SU-DHL-6 (cell line): ENCODE measurements around the gene SLC9A9.
A peak's percentile ranks its signal among the peaks of the same experiment; 100 is the strongest.

ENCODE experiments used
- H2AFZ ChIP-seq: fragments of 200-600 bp; sonication (generic); 2 replicates; pipeline ENCODE4 v1.6.1; 2014; ENCODE audit warnings: low read depth, mild to moderate bottlenecking, moderate library complexity, mixed read lengths, antibody characterized with exemption, low read length; ENCODE audit not compliant: severe bottlenecking
- H3F3A ChIP-seq: fragments of 200-600 bp; shearing (Covaris generic); 2 replicates; pipeline ENCODE4 v1.6.0; 2016; ENCODE audit warnings: antibody characterized with exemption, mild to moderate bottlenecking; ENCODE audit not compliant: insufficient read depth
- H3K27ac ChIP-seq: fragments of 200-600 bp; sonication (generic); 2 replicates; pipeline ENCODE4 v1.5.1; 2016; ENCODE audit warnings: low read depth, mild to moderate bottlenecking, low read length, moderate library complexity, mixed read lengths
- H3K27me3 ChIP-seq: fragments of 200-600 bp; sonication (generic), shearing (Covaris generic); 2 replicates; pipeline ENCODE4 v1.6.0; 2014; ENCODE audit warnings: mild to moderate bottlenecking, low read length
- H3K36me3 ChIP-seq: fragments of 200-600 bp; sonication (generic); 2 replicates; pipeline ENCODE4 v1.6.1; 2014; ENCODE audit warnings: mild to moderate bottlenecking, low read length, mixed read lengths
- H3K4me2 ChIP-seq: fragments of 300-600, 200-600 bp; shearing (Covaris generic), sonication (generic); 2 replicates; pipeline ENCODE4 v1.6.0; 2014; ENCODE audit warnings: low read length, low read depth, mild to moderate bottlenecking; ENCODE audit not compliant: poor library complexity, severe bottlenecking
- H3K4me3 ChIP-seq: fragments of 200-600 bp; sonication (generic); 2 replicates; pipeline ENCODE4 v1.5.1; 2014; ENCODE audit warnings: antibody characterized with exemption, low read length, mild to moderate bottlenecking, mixed read lengths; ENCODE audit not compliant: insufficient read depth, poor library complexity, severe bottlenecking
- H3K79me2 ChIP-seq: fragments of 200-600 bp; sonication (generic); 2 replicates; pipeline ENCODE4 v1.6.1; 2014; ENCODE audit warnings: mild to moderate bottlenecking, low read length, moderate library complexity; ENCODE audit not compliant: insufficient read depth
- H3K9ac ChIP-seq: fragments of 200-600 bp; sonication (generic); 2 replicates; pipeline ENCODE4 v1.7.0; 2014; ENCODE audit warnings: mild to moderate bottlenecking, low read length
- H3K9me2 ChIP-seq: fragments of 200-600 bp; sonication (generic); replicated peaks from 2 replicates; pipeline ENCODE4 v1.6.1; 2014; ENCODE audit warnings: low read length; ENCODE audit not compliant: insufficient read depth
- H3K9me3 ChIP-seq: fragments of 200-600 bp; sonication (generic); 2 replicates; pipeline ENCODE4 v1.6.1; 2014; ENCODE audit warnings: low read length, mixed read lengths; ENCODE audit not compliant: insufficient read depth
- H4K20me1 ChIP-seq: fragments of 200-600 bp; sonication (generic); 2 replicates; pipeline ENCODE4 v1.6.1; 2014; ENCODE audit warnings: low read depth, mild to moderate bottlenecking, antibody characterized with exemption, low read length, moderate library complexity, mixed read lengths
- CTCF ChIP-seq: fragments of 200-600 bp; sonication (generic); IDR thresholded peaks from one replicate; pipeline ENCODE4 v1.5.1; 2017; ENCODE audit warnings: antibody characterized with exemption, mild to moderate bottlenecking, low read length, moderate library complexity; ENCODE audit not compliant: insufficient read depth, poor library complexity, severe bottlenecking
- EZH2phosphoT487 ChIP-seq: fragments of 200-600 bp; sonication (generic), shearing (Covaris generic); conservative IDR thresholded peaks from 2 replicates; pipeline ENCODE4 v1.6.1; 2018; ENCODE audit warnings: mild to moderate bottlenecking, antibody characterized with exemption, low read length, moderate library complexity, mixed read lengths

Gene SLC9A9

GRCh38 chr3:143885780-143886427 is 37.6 kb upstream of the SLC9A9 start:
- H3K27ac ChIP-seq, result no peak overlapping the region
- H2AFZ ChIP-seq, result no peak overlapping the region
- no peak overlapping the region for H3K4me3 ChIP-seq
- no peaks in the 10 kb centered on the region for H3F3A ChIP-seq
- H3K36me3 ChIP-seq, result no peaks in the 10 kb centered on the region
- TF ChIP-seq CTCF (peak; percentile 63), EZH2phosphoT487 (no peak)
- no peak overlapping the region for H3K9ac ChIP-seq
- no peak overlapping the region for H3K4me2 ChIP-seq
- H3K79me2 ChIP-seq, result no peaks in the 10 kb centered on the region
- H3K9me2 ChIP-seq, result no peaks in the 10 kb centered on the region
- H3K27me3 ChIP-seq, result no peaks in the 10 kb centered on the region
- H4K20me1 ChIP-seq, result no peaks in the 10 kb centered on the region
- no peaks in the 10 kb centered on the region for H3K9me3 ChIP-seq

GRCh38 chr3:143884861-143885260 is 36.6 kb upstream of the SLC9A9 start:
- Histone ChIP-seq H3K9me2 (no peaks in the 10 kb centered on the region), H3K9me3 (no peaks in the 10 kb centered on the region), H3K4me3 (no peak overlapping the region), H3K9ac (no peak overlapping the region), H3K79me2 (no peaks in the 10 kb centered on the region), H3K27me3 (no peaks in the 10 kb centered on the region), H4K20me1 (no peaks in the 10 kb centered on the region), H3K36me3 (no peaks in the 10 kb centered on the region), H3F3A (no peaks in the 10 kb centered on the region), H3K27ac (no peak overlapping the region), H3K4me2 (no peak overlapping the region), H2AFZ (no peak overlapping the region)
- TF ChIP-seq CTCF (no peak), EZH2phosphoT487 (no peak)

GRCh38 chr3:143883151-143883550 is 34.9 kb upstream of the SLC9A9 start:
- Histone ChIP-seq H3K9me2 (no peaks in the 10 kb centered on the region), H3K79me2 (no peaks in the 10 kb centered on the region), H3K9me3 (no peaks in the 10 kb centered on the region), H3K27ac (no peak overlapping the region), H3F3A (no peaks in the 10 kb centered on the region), H3K4me2 (no peak overlapping the region), H3K36me3 (no peaks in the 10 kb centered on the region), H3K27me3 (no peaks in the 10 kb centered on the region), H2AFZ (no peak overlapping the region), H3K9ac (no peak overlapping the region), H4K20me1 (no peaks in the 10 kb centered on the region), H3K4me3 (no peak overlapping the region)
- TF ChIP-seq CTCF (no peak), EZH2phosphoT487 (no peak)
